Measurements from ENCODE around the gene PTGR1.
A peak's percentile ranks its signal among the peaks of the same experiment; 100 is the strongest.
"Not testable (repeated sequence)": the region's sequence is repeated elsewhere in the genome, so short reads cannot be mapped to it uniquely, and the experiment has no call there.

PTGR1 gene

GRCh38 chr9:111599092-111599954 lies at the start of gene PTGR1:
Gene PTGR1, minus strand, starts transcription at chr9:111599647. Its CDS starts 2,225 bp downstream, at chr9:111597422.
- DNase-seq: peak in 13 of 14 donors; percentile 12 to 79 (median 50)

- DNase-seq: no peak
Measured at GRCh38 chr9:111649016-111649415, 49.6 kb upstream of the PTGR1 start.

DNA sequence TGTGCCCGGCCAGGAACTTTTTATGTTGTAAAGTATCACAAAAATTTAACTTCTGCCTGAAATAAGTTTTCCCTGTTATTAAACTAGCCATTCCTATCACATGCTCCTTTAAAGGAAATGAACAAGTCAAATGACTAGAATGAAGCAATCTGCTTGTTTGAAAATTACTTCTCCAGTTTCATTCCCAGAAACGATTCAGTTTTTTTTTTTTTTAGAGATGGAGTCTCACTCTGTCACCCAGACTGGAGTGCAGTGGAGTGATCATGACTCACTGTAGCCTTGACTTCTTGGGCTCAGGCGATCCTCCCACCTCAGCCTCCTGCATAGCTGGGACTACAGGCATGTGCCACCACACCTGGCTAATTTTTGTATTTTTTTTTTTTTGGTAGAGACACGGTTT lies 48.6 kb upstream of the PTGR1 start:
- DNase-seq: no peak

- DNase-seq: no peak
Measured at GRCh38 chr9:111646417-111646816, 47.0 kb upstream of the PTGR1 start.

DNA sequence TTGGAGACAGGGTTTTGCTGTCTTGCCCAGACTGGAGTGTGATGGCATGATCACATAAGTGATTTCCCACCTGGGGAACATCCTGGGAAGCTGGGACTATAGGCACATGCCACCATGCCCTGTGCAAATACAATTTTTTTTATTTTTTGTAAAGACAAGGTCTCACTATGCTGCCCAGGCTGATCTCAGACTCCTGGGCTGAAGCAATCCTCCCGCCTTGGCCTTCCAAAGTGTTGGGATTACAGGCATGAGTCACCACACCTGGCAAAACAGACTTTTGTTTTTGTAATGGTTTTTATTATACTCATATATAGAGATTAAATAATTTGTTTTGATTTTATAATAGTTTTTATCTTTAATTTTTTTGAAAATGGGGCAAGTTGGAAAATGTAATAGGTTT lies 46.4 kb upstream of the PTGR1 start:
- no peak for DNase-seq

- no peak for DNase-seq
Measured at GRCh38 chr9:111644195-111644772, 44.8 kb upstream of the PTGR1 start.

DNA sequence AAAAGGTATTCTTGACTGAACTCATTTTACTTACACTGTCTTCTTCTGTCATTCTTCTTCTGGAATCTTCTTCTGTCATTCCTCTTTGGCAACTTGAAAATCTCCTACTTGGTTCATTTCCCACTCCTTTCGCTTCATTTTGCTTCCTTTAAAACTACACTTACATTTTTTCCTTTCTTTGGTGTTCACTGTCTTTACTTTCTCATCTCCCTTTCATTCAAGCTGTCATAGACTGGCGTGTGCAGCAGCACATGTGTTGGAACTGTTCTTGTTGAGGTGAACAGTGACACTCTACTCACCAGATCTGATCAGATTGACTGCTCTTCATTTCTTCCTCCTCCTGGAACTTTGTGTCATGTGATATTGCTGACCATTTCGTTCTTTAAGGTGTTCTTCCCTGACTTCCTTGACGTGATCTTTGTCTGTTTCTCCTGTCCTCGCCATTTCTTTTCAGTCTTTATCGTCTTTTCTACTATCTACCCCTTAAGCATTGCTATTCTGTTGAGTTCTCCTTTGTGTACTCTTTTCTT lies 38.0 kb upstream of the PTGR1 start:
- DNase-seq: no peak

- no peak for DNase-seq
Measured at GRCh38 chr9:111634860-111635259, 35.4 kb upstream of the PTGR1 start.

DNA sequence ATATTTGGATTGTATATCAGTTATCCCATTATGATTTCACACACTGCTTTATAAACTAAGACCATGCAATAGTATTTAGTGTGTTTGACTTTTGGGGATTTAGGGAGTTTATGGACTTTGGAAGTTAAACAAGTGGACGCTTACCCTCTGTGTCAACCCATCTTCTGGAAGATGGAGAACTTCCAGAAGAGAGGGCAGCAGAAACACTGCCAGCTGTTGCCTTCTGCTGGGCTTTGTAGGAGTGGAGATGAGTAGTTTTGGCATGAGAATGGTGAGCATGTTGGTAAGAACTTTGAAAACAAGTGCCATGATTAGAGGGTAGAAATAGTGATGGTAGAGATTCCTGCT lies 33.9 kb upstream of the PTGR1 start:
- DNase-seq: no peak

DNA sequence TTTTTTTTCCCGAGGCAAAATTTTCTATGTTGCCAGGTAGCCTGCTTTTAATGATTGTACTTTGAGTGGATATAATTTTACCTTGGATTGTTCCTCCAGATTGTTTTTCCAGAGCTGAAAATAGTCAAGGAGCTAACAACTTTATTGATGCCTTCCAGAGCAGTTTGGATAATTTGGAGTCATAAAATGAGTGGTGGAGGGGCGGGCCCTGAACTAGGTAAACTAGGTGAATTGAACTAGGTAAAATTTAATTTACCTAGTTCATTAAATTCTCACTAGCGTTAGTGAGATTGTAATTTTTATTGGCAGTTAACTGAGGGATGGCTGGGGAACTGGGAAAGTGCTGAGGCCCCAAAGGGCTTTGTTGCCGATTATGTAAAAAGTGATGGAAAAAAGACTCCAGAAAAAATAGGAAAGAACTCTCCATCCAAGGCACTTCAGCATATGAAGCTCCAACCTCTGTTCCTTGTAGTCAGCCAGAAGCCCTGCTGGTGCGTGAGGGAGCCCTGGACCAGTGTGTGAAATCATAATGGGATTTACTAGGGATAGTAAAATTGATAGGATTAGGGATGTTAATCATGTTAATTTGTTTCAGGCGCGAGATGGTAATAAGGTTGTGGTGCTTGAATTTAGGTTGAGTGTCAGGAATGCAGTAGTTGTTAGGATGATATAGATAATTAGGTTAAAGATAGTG lies 33.4 kb upstream of the PTGR1 start:
- DNase-seq: no peak

DNA sequence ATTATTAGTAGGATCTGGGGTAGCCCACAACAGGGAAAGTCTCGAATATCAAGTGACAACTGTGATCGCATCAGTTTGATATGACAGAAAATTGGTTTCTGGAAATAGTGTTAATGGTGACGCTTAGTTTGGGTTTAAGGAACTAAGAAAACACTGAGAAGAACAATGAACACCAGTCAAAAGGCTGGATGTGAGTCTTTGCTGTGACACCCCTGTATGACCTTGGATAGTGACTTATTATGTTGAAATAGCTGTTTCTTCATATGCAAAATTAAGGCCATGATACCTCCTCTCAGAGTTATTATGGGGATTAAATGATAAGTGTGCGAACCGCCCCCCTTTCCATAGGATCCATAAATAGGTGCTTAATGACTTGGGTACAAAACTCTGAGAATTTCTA lies 32.6 kb upstream of the PTGR1 start:
- DNase-seq: no peak

DNA sequence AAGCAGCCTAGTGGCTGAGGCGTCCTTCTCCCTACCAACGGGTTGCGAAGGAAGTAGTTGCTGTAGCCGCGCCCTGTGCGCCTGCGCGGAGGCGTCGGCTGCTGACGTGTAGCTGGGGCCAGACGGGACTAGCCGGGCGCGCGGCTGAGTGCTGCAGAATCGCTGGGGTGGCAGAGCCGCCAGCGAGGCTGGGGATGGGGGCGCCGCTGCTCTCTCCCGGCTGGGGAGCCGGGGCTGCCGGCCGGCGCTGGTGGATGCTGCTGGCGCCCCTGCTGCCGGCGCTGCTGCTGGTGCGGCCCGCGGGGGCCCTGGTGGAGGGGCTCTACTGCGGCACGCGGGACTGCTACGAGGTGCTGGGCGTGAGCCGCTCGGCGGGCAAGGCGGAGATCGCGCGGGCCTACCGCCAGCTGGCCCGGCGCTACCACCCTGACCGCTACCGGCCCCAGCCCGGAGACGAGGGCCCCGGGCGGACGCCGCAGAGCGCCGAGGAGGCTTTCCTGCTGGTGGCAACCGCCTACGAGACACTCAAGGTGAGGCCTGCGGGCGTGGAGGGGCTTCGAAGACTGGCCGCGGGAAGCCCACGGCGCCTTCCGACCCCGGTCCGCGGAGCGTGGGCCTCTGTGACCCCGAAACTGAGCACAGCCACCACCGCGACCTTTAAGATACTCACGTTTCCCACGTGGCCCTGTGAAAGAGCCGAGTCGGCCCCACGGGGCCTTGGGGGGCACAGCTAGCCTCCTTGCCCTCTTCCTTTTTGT lies 31.9 kb upstream of the PTGR1 start, which contains the start of gene DNAJC25:
Gene DNAJC25, plus strand, starts transcription at position 121 of the 758 bp plus-strand sequence. Its CDS starts 74 bp downstream, at position 195.
- DNase-seq: peak; percentile 59 to 98 (median 95)

- DNase-seq: no peak
Measured at GRCh38 chr9:111630964-111631213, 31.4 kb upstream of the PTGR1 start.

DNA sequence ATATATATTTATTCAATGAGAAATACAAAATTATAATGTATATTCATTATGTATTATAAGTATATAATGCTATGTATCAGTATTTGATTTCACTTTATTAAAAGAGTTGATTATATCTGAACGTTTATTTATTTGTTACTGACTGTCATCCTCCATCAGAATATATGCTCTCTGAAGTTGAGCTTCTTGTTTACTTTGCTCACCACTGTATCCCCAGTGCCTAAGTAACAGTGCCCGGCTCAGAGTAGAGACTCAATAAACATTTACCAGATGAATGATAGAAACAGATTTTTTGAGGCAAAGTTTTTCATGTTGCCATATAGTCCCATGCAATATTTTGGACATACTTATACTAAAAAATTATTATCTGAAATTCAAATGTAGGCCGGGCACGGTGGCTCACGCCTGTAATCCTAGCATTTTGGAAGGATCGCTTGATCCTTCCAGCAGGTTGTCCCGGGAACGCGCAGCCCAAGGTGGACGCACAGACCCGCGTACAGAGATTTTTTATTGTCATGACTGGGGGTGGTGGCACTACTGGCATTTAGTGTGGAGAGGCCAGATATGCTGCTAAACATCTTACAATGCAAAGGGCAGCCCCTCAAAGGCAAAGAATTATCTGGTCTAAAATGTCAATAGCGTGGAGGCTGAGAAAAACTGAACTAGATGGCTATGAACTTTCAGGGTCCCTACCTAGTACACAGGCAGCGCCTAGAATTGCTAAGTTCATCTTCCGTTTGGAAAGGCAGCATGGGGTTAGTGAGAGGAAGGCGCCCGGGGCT lies 30.9 kb upstream of the PTGR1 start:
- DNase-seq: peak in 1 of 14 donors; percentile 36

GRCh38 chr9:111628411-111628810 lies 29.0 kb upstream of the PTGR1 start:
- DNase-seq: no peak

GRCh38 chr9:111627260-111627963 lies 28.0 kb upstream of the PTGR1 start:
- DNase-seq: no peak

DNA sequence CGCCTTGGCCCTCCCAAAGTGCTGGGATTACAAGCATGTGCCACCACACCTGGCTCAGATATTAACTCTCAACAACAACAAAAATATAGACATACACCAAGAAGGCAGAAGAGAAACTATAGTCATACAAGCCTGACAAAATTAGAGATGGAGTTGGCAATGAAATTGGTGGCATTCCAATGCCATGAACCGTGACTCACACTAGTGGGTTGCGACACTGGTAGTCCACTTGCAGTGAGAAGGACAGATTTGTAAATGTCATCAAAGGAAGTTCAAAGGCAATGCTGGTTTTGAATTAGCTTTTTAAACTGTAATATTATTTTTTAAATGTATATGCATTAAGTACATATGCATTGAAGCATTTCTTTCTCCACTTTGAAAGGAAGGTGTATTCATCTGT lies 23.2 kb upstream of the PTGR1 start:
- no peak for DNase-seq

DNA sequence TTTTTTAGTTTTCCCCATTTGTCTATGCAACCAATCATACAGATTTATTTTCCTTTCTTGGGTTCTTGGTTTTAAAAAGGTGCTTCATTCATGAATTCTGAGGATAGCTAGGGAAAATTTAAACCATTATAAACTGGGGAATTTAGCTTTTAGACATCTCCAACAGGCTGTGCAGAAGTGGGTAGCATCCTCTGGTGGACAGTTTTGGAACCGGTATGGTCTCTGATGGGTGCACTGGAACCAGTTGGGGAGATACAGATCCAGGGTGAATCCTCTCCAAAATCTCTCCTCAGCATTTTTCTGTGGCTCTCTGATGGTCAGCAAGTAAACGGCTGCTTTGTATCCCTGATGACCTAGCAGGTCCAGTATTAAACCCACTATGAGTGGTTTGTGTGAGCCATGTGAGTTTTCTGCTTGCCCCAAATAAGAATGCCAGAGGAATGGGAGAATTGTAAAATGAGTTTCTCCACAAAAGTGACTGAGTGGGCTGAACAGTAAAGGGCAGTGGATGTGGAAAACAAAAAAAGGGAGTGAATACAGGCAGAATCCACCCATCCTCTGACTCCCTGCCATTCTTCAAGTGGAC lies 22.5 kb upstream of the PTGR1 start:
- DNase-seq: peak in 4 of 14 donors; percentile 0 to 18 (median 2)

DNA sequence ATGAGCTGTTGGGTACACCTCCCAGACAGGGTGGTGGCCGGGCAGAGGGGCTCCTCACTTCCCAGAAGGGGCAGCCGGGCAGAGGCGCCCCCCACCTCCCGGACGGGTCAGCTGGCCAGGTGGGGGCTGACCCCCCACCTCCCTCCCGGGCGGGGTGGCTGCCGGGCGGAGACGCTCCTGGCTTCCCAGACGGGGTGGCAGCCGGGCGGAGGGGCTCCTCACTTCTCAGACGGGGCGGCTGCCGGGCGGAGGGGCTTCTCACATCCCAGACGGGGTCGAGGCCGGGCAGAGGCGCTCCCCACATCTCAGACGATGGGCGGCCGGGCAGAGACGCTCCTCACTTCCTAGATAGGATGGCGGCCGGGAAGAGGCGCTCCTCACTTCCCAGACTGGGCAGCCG lies 17.9 kb upstream of the PTGR1 start:
- DNase-seq: not testable (repeated sequence)

DNA sequence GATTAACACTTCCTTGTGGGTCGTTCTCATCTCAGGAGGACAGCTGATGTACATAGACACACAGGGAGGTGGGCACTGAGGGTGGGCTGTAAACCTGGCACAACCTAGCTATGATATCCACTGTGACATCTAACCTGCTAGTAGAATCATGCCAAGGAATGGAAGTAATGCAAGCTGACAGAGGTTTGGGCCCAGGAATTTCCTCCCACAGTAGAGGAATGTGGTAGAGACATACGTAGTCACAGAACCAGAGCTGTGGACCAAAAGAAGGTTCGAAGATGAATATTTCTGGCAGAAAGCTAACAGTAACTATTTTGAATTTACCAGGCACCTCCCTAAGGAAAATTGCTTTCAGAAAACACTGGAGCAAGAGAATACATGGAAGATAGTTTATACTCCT lies 16.5 kb upstream of the PTGR1 start:
- DNase-seq: no peak

All from C1 segment of cervical spinal cord (tissue), 14 donors.